ENCODE results near the gene FMNL2.

DNA sequence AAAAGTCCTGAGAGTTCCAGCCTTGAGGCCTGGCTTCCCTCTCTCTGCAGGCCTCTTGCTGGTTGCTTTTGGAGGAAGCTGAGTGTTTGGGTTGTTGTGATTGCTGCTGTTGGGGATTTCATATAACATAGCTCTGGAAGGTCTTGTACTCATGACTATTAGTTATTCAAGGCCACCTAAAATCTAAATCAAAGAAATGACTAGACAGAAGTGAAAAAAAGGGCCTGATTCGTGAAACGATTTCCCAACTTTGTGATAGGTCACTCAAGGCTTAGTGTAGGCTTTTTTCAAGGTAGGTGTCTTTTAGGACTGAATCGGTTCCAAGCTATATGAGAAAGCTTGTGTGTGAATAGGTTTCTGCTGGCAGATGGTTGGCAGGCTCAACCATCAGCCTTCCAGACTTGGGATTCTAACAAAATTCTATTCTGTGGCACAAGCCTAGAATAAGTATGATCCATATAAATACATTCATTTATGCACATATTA lies 164.4 kb downstream of the FMNL2 start:
- TF ChIP-seq, protein P1, sequence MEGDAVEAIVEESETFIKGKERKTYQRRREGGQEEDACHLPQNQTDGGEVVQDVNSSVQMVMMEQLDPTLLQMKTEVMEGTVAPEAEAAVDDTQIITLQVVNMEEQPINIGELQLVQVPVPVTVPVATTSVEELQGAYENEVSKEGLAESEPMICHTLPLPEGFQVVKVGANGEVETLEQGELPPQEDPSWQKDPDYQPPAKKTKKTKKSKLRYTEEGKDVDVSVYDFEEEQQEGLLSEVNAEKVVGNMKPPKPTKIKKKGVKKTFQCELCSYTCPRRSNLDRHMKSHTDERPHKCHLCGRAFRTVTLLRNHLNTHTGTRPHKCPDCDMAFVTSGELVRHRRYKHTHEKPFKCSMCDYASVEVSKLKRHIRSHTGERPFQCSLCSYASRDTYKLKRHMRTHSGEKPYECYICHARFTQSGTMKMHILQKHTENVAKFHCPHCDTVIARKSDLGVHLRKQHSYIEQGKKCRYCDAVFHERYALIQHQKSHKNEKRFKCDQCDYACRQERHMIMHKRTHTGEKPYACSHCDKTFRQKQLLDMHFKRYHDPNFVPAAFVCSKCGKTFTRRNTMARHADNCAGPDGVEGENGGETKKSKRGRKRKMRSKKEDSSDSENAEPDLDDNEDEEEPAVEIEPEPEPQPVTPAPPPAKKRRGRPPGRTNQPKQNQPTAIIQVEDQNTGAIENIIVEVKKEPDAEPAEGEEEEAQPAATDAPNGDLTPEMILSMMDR (IDR thresholded peaks at IDR 0.05; ENCODE audit: insufficient read depth, low read depth, low read length): no peak
- TF ChIP-seq EZH2 (IDR thresholded peaks at IDR 0.05; ENCODE audit: insufficient read depth, low read length): no peak

Data from astrocyte (in vitro differentiated cells and primary cell).